GM18858 (cell line): ENCODE data around the gene ADARB2.
"Not testable (repeated sequence)": the region's sequence is repeated elsewhere in the genome, so short reads cannot be mapped to it uniquely, and the experiment has no call there.

Experiments used
- ATAC-seq: cut with Tn5 transposase; IDR thresholded peaks from one replicate; pipeline ENCODE4 v1.9.1; 2021; ENCODE audit not compliant: unreplicated experiment

The ADARB2 gene

GRCh38 chr10:1402816-1403507, 334.4 kb downstream of the ADARB2 start:
- no peak for ATAC-seq

GRCh38 chr10:1402016-1402770, 335.1 kb downstream of the ADARB2 start:
- no peak for ATAC-seq

GRCh38 chr10:1401071-1401965, 336.0 kb downstream of the ADARB2 start:
- no peak for ATAC-seq

GRCh38 chr10:1400101-1401070, 336.9 kb downstream of the ADARB2 start:
- ATAC-seq, result no peak

GRCh38 chr10:1399431-1400100, 337.8 kb downstream of the ADARB2 start:
- ATAC-seq, result no peak

- no peak for ATAC-seq
Observed at GRCh38 chr10:1398626-1399410, 338.5 kb downstream of the ADARB2 start.

- ATAC-seq, result not testable (repeated sequence)
Observed at GRCh38 chr10:1398116-1398515, 339.2 kb downstream of the ADARB2 start.

GRCh38 chr10:1396297-1396635, 341.1 kb downstream of the ADARB2 start:
- ATAC-seq, result no peak

- no peak for ATAC-seq
Observed at GRCh38 chr10:1395481-1396296, 341.6 kb downstream of the ADARB2 start.

- ATAC-seq, result no peak
Observed at GRCh38 chr10:1395025-1395480, 342.3 kb downstream of the ADARB2 start.

GRCh38 chr10:1394155-1394912, 343.0 kb downstream of the ADARB2 start:
- no peak for ATAC-seq

GRCh38 chr10:1393481-1393880, 343.8 kb downstream of the ADARB2 start:
- ATAC-seq, result no peak

GRCh38 chr10:1392127-1392526, 345.2 kb downstream of the ADARB2 start:
- ATAC-seq, result no peak

- no peak for ATAC-seq
Observed at GRCh38 chr10:1390200-1390599, 347.1 kb downstream of the ADARB2 start.

GRCh38 chr10:1384026-1384425, 353.3 kb downstream of the ADARB2 start:
- ATAC-seq, result no peak

GRCh38 chr10:1382711-1383110, 354.6 kb downstream of the ADARB2 start:
- ATAC-seq, result no peak

- no peak for ATAC-seq
Observed at GRCh38 chr10:1381339-1381738, 356.0 kb downstream of the ADARB2 start.
